K562 (cell line): ENCODE results near the gene MC4R. TPM values are rescaled to one million over a fixed set of nuclear protein-coding genes. Genes with fewer than 3 reads are reported as not detected.

ENCODE experiments used
- ATAC-seq: fragments of 200-7000 bp; cut with Tn5 transposase; 3 replicates; pipeline ENCODE4 v1.9.1; 2020; ENCODE audit warnings: moderate library complexity
- BruUV-seq: library from RNA; stranded (reverse); fragments of 400-500 nt; replicated peaks from 2 replicates; lab custom pipeline; 2021; lab: Mats Ljungman, UMichigan
- CTCF ChIA-PET: fragments of 300-600 bp; formaldehyde crosslinking; extraction: SDS; loops from one replicate; lab custom pipeline; 2021; ENCODE audit warnings: low intra/inter-chr PET ratio; lab: Yijun Ruan, JAX
- POLR2A ChIA-PET: fragments of 300-600, 350-650 bp; sonication (Branson Sonifier 250); formaldehyde crosslinking; extraction: SDS; loops from one replicate; lab custom pipeline; 2021; ENCODE audit warnings: antibody characterized with exemption, inconsistent platforms; lab: Yijun Ruan, JAX
- DNase-seq, 4 experiments: peaks; one replicate each; pipeline versions ENCODE4 v3.0.0 to v3.0.0-alpha.2; 2011 to 2018; ENCODE audit warnings: low spot score in 3 of 4, mixed read lengths in 3 of 4; ENCODE audit errors: extremely low read depth in 1 of 4
- FAIRE-seq: peaks from 2 replicates; lab custom pipeline; 2011; peaks lifted over from hg19 to GRCh38; lab: Jason Lieb, UNC
- H2AFZ ChIP-seq: 2 replicates; pipeline ENCODE4 v1.6.0; 2011; ENCODE audit warnings: low read depth, low read length, control low read depth, inconsistent platforms
- H3K27ac ChIP-seq: fragments of 200-600 bp; 3 replicates; pipeline ENCODE4 v1.8.0; 2011; ENCODE audit warnings: low read depth, mild to moderate bottlenecking, control low read depth, inconsistent platforms, low read length, moderate library complexity, mixed read lengths; ENCODE audit errors: extremely low read depth
- H3K27me3 ChIP-seq, 2 experiments: fragments of 300-600 bp in 1 of 2; 2 replicates in 1 of 2; 3 replicates in 1 of 2; pipeline versions ENCODE4 v1.6.0 to v1.8.0; 2011; ENCODE audit warnings: inconsistent platforms in 2 of 2, low read length in 2 of 2, mild to moderate bottlenecking in 1 of 2, mixed read lengths in 1 of 2, moderate library complexity in 1 of 2; ENCODE audit not compliant: control insufficient read depth in 2 of 2, insufficient read depth in 2 of 2
- H3K36me3 ChIP-seq: fragments of 300-600 bp; 3 replicates; pipeline ENCODE4 v1.8.0; 2011; ENCODE audit warnings: mild to moderate bottlenecking, low read length, inconsistent platforms; ENCODE audit not compliant: control insufficient read depth, insufficient read depth
- H3K4me1 ChIP-seq, 2 experiments: fragments of 200-600 bp in 1 of 2; replicated peaks in 1 of 2; 2 replicates in 1 of 2; 3 replicates in 1 of 2; pipeline versions ENCODE4 v1.5.1 to v1.8.0; 2011; ENCODE audit warnings: inconsistent platforms in 2 of 2, low read length in 2 of 2, mild to moderate bottlenecking in 1 of 2, mixed read lengths in 1 of 2, moderate library complexity in 1 of 2; ENCODE audit not compliant: control insufficient read depth in 2 of 2, insufficient read depth in 2 of 2
- H3K4me2 ChIP-seq: 2 replicates; pipeline ENCODE4 v1.6.1; 2011; ENCODE audit warnings: low read length, control low read depth, inconsistent platforms, mixed read lengths; ENCODE audit not compliant: insufficient read depth
- H3K4me3 ChIP-seq: fragments of 200-600 bp; sonication (generic), shearing (Covaris generic); 2 replicates; pipeline ENCODE4 v1.5.1; 2016; ENCODE audit warnings: control low read depth, inconsistent platforms
- H3K79me2 ChIP-seq: fragments of 200-600 bp; 3 replicates; pipeline ENCODE4 v1.8.0; 2011; ENCODE audit warnings: low read length, inconsistent platforms; ENCODE audit not compliant: control insufficient read depth, insufficient read depth
- H3K9ac ChIP-seq, 2 experiments: 2 replicates each; pipeline versions ENCODE4 v1.6.0 to v1.6.1; 2011; ENCODE audit warnings: low read depth in 2 of 2, low read length in 2 of 2, control low read depth in 1 of 2, inconsistent platforms in 1 of 2, mild to moderate bottlenecking in 1 of 2, mixed read lengths in 1 of 2; ENCODE audit not compliant: insufficient read depth in 1 of 2
- H3K9me1 ChIP-seq: one replicate; pipeline ENCODE4 v1.6.0; 2011; ENCODE audit warnings: inconsistent platforms, mild to moderate bottlenecking, low read length, moderate library complexity; ENCODE audit not compliant: control insufficient read depth, insufficient read depth
- H3K9me3 ChIP-seq: replicated peaks from 2 replicates; pipeline ENCODE4 v1.5.1; 2011; ENCODE audit warnings: low read depth, low read length, inconsistent platforms; ENCODE audit not compliant: control insufficient read depth, insufficient read depth
- H4K20me1 ChIP-seq: replicated peaks from 2 replicates; pipeline ENCODE4 v1.6.1; 2011; ENCODE audit warnings: low read length, inconsistent platforms, mixed read lengths; ENCODE audit not compliant: control insufficient read depth, insufficient read depth
- ARID2 ChIP-seq: fragments of 450-650 bp; IDR thresholded peaks from 2 replicates; pipeline ENCODE4 v1.6.1; 2017; ENCODE audit warnings: antibody characterized with exemption, mild to moderate bottlenecking
- CBX3 ChIP-seq, 2 experiments: IDR thresholded peaks; 1 replicate in 1 of 2; 2 replicates in 1 of 2; pipeline ENCODE4 v1.6.1; 2012; ENCODE audit warnings: inconsistent platforms in 2 of 2, low read length in 2 of 2, borderline replicate concordance in 1 of 2, control low read depth in 1 of 2
- JUND ChIP-seq, 2 experiments: IDR thresholded peaks; 2 replicates in 1 of 2; 3 replicates in 1 of 2; pipeline ENCODE4 v1.6.1; 2011; ENCODE audit warnings: borderline replicate concordance in 2 of 2, low read depth in 2 of 2, low read length in 2 of 2, improper control_type of control experiment in 1 of 2, missing biosample characterization in 1 of 2, missing genetic modification characterization in 1 of 2, missing genetic modification reagents in 1 of 2
- TSC22D4 ChIP-seq: fragments of 450-650 bp; IDR thresholded peaks from 2 replicates; pipeline ENCODE4 v1.6.1; 2016; ENCODE audit warnings: missing genetic modification characterization, missing biosample characterization, control low read depth
- ZNF507 ChIP-seq: conservative IDR thresholded peaks from 2 replicates; pipeline ENCODE4 v1.6.1; 2017; ENCODE audit warnings: missing genetic modification characterization, missing compliant biosample characterization
- in situ Hi-C: fragments of 300-500 bp; cut with MboI; formaldehyde crosslinking; loops from 4 replicates; pipeline ENCODE4 v1.15.0; 2018; ENCODE audit warnings: inconsistent platforms, mixed read lengths
- intact Hi-C: fragments of 100-400 bp; cut with micrococcal nuclease; formaldehyde crosslinking; loops from 2 replicates; pipeline ENCODE4 v1.14.2; 2022
- polyA plus RNA-seq, 8 experiments: library from polyadenylated mRNA; depleted of rRNA in 4 of 8; stranded (reverse) in 5 of 8; unstranded in 3 of 8; fragments of >200 nt; fragmentation: Nextera tagmentation in 2 of 8; fragmentation: Illumina TruSeq in 1 of 8; extraction: Ambion mirVana in 2 of 8; extraction: Trizol in 1 of 8; gene quantifications; 2 replicates each; pipeline versions ENCODE4 v1.2.1 to v1.2.3, GENCODE V29; 2011 to 2014; ENCODE audit warnings: inconsistent platforms in 1 of 8, missing spikeins in 1 of 8
- total RNA-seq, 7 experiments: library from RNA; depleted of rRNA in 6 of 7; stranded (reverse); fragments of >200 nt in 6 of 7; fragmentation: Illumina TruSeq in 2 of 7; extraction: Trizol in 2 of 7; gene quantifications; 2 replicates each; pipeline versions ENCODE4 v1.2.1 to v1.2.3, GENCODE V29; 2011 to 2021; ENCODE audit warnings: low replicate concordance in 1 of 7
- TF ChIP-seq, protein P1 (sequence below): sonication (generic); formaldehyde crosslinking; IDR thresholded peaks from 2 replicates; pipeline ENCODE4 v1.8.0; 2023; ENCODE audit warnings: mild to moderate bottlenecking, missing genetic modification reagents
- TF ChIP-seq, protein P2 (sequence below): sonication (generic); formaldehyde crosslinking; IDR thresholded peaks from 2 replicates; pipeline ENCODE4 v1.8.1; 2022; ENCODE audit warnings: missing genetic modification reagents
- TF ChIP-seq, protein P3 (sequence below): fragments of 250-450 bp; sonication (Bioruptor Pico); IDR thresholded peaks from 2 replicates; pipeline ENCODE4 v1.9.0; 2021; ENCODE audit warnings: mild to moderate bottlenecking
- TF ChIP-seq, protein P4 (sequence below): fragments of 450-650 bp; formaldehyde crosslinking; IDR thresholded peaks from 2 replicates; pipeline ENCODE4 v1.4.0; 2020; ENCODE audit warnings: mild to moderate bottlenecking, mixed read lengths

Gene MC4R
- total and polyA plus RNA-seq, 9 of the 15 experiments (the other 6 are each of a cell fraction or from before 2014, with no cell fraction given): not detected

DNA sequence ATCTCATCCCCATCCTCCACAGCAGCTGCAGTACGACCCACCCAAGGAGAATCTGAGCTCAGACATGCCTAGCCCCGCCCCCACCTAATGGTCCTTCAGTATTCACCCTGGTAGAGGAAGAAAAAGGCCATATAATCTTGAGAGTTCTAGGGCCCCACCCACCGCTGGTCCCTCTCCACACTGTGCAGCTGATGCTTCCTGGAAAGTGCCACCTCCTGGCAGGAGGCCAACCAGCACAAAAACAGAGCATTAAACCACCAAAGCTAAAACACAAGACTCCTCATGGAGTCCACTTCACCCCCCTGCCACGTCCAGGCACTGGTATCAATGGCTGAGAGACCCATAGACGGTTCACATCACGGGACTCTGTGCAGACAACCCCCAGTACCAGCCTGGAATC is 40.7 kb downstream of the MC4R start (continued):
- TF ChIP-seq, protein P1, sequence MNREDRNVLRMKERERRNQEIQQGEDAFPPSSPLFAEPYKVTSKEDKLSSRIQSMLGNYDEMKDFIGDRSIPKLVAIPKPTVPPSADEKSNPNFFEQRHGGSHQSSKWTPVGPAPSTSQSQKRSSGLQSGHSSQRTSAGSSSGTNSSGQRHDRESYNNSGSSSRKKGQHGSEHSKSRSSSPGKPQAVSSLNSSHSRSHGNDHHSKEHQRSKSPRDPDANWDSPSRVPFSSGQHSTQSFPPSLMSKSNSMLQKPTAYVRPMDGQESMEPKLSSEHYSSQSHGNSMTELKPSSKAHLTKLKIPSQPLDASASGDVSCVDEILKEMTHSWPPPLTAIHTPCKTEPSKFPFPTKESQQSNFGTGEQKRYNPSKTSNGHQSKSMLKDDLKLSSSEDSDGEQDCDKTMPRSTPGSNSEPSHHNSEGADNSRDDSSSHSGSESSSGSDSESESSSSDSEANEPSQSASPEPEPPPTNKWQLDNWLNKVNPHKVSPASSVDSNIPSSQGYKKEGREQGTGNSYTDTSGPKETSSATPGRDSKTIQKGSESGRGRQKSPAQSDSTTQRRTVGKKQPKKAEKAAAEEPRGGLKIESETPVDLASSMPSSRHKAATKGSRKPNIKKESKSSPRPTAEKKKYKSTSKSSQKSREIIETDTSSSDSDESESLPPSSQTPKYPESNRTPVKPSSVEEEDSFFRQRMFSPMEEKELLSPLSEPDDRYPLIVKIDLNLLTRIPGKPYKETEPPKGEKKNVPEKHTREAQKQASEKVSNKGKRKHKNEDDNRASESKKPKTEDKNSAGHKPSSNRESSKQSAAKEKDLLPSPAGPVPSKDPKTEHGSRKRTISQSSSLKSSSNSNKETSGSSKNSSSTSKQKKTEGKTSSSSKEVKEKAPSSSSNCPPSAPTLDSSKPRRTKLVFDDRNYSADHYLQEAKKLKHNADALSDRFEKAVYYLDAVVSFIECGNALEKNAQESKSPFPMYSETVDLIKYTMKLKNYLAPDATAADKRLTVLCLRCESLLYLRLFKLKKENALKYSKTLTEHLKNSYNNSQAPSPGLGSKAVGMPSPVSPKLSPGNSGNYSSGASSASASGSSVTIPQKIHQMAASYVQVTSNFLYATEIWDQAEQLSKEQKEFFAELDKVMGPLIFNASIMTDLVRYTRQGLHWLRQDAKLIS: no peak

DNA sequence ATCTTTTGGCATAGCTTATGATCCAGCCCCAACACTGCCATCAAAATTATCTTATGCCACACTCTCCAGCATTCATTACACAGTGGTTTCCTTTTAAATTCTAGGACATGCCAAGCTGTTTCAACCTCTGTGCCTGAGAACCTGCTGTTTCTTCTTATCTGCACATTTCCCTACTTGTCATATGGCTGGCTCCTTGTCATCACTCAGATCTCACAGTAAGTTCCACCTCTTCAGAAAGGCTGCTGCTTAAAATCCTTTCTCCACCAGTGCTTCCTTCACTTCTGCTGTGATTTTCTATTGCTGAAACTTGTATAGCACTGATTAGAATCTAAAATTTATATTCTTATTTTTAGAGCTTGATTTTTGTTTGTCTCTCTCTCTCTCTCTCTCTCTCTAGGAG is 43.4 kb downstream of the MC4R start:
- no peak for ATAC-seq
- Histone ChIP-seq H3K9ac (no peak overlapping the region), H3K9me1 (no peaks in the 10 kb centered on the region), H2AFZ (no peak overlapping the region), H3K4me2 (no peak overlapping the region), H3K9me3 (no peaks in the 10 kb centered on the region), H3K79me2 (no peaks in the 10 kb centered on the region), H3K4me1 (no peaks in the 10 kb centered on the region), H3K36me3 (no peaks in the 10 kb centered on the region), H3K27me3 (no peaks in the 10 kb centered on the region), H3K27ac (no peak overlapping the region), H4K20me1 (no peaks in the 10 kb centered on the region), H3K4me3 (no peak overlapping the region)
- POLR2A ChIA-PET: no interaction called here
- in situ Hi-C loops (no loop called here), intact Hi-C loops (no loop called here)
- no peak for TF ChIP-seq CBX3 (IDR thresholded peaks at IDR 0.05; ENCODE audit: borderline replicate concordance in 1 of 2, low read length in 2 of 2)
- TF ChIP-seq, protein P2, sequence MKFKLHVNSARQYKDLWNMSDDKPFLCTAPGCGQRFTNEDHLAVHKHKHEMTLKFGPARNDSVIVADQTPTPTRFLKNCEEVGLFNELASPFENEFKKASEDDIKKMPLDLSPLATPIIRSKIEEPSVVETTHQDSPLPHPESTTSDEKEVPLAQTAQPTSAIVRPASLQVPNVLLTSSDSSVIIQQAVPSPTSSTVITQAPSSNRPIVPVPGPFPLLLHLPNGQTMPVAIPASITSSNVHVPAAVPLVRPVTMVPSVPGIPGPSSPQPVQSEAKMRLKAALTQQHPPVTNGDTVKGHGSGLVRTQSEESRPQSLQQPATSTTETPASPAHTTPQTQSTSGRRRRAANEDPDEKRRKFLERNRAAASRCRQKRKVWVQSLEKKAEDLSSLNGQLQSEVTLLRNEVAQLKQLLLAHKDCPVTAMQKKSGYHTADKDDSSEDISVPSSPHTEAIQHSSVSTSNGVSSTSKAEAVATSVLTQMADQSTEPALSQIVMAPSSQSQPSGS (CRISPR knock-in tag): no peak
- TF ChIP-seq, protein P3, sequence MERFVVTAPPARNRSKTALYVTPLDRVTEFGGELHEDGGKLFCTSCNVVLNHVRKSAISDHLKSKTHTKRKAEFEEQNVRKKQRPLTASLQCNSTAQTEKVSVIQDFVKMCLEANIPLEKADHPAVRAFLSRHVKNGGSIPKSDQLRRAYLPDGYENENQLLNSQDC (CRISPR knock-in tag): no peak
- no peak for TF ChIP-seq ARID2
- TF ChIP-seq JUND (IDR thresholded peaks at IDR 0.05; ENCODE audit: borderline replicate concordance, low read depth, low read length): no peak
- no peak for TF ChIP-seq JUND (tag; IDR thresholded peaks at IDR 0.05; ENCODE audit: borderline replicate concordance, low read depth, low read length)
- TF ChIP-seq TSC22D4 (tag): no peak
- no peak for TF ChIP-seq ZNF507
- TF ChIP-seq, protein P4, sequence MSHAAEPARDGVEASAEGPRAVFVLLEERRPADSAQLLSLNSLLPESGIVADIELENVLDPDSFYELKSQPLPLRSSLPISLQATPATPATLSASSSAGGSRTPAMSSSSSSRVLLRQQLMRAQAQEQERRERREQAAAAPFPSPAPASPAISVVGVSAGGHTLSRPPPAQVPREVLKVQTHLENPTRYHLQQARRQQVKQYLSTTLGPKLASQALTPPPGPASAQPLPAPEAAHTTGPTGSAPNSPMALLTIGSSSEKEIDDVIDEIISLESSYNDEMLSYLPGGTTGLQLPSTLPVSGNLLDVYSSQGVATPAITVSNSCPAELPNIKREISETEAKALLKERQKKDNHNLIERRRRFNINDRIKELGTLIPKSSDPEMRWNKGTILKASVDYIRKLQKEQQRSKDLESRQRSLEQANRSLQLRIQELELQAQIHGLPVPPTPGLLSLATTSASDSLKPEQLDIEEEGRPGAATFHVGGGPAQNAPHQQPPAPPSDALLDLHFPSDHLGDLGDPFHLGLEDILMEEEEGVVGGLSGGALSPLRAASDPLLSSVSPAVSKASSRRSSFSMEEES: no peak
- no TSS peak for BruUV-seq
- no peak for DNase-seq
- CTCF ChIA-PET: no interaction called here
- no peak for FAIRE-seq
